OCI-M2 (cell line): ENCODE measurements around the gene ANKRD13D.

Experiments used
- DNase-seq: peaks from one replicate; lab custom pipeline; 2025; ENCODE audit not compliant: unreplicated experiment; lab: John Stamatoyannopoulos, UW

The ANKRD13D gene

GRCh38 chr11:67302571-67303131 is 13.5 kb downstream of the ANKRD13D start:
- no peak for DNase-seq

DNA sequence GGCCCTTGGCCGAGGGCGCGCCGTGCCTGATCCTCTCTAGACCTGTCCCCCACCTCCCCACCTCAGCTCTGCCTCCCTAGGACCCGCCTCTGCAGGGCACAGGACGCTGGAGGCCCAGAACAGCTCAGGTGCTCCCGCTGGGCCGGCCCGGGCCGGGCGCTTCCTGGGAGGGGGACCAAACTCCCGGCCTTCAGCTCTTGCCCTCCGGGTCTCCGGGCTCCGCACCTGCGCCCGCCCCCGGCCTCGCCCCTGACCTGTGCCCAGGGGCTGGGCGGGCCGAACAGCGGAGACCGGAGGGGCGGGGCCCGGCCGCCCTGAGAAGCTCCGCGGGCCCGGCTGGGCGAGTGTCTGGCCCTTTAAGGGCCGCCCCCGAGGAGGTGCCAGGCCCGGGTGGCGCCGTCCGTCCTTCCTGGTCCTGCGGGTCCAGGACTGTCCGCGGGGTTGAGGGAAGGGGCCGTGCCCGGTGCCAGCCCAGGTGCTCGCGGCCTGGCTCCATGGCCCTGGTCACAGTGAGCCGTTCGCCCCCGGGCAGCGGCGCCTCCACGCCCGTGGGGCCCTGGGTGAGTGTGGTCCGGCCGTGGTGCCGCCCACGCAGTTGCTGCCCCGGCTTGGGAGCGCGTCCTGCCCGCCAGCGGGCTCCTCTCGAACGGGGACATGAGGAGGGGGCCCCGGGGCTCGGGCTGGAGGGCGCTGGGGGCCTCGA is 14.2 kb downstream of the ANKRD13D start, which contains the start of gene SSH3:
TSS of gene SSH3 (plus strand) at position 399 of the 703 bp plus-strand sequence. CDS start at position 495, 96 bp downstream.
- DNase-seq, result no peak

DNA sequence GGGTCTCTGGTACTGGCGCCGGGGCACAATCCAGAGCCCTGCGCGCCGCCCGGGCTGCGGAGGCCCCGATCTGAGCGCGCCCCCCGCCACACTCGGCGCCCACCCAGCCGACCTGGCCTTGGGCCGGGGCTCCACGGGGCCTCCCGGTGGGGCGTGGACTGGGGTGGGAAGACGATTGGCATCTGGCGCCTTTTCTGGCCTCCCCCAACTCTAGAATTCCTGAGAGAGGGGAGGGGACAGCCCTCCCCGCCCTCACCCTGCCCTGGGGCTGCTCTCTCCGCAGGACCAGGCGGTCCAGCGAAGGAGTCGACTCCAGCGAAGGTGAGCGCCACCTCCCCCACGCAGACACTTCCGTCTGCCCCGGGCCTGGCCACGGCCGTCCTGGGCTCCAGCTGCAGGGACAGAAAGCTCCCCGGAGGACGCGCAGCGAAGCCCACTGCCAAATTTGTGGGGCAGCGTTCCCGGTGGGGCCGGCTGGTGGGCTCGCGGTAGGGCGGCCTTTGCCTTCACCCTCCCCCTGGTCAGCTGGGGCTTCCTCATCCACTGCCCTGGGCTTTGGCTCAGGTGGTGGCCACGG is 14.8 kb downstream of the ANKRD13D start:
- DNase-seq, result no peak

GRCh38 chr11:67304511-67305113 is 15.5 kb downstream of the ANKRD13D start:
- no peak for DNase-seq

GRCh38 chr11:67306769-67307544 is 17.9 kb downstream of the ANKRD13D start:
- no peak for DNase-seq

GRCh38 chr11:67307545-67308001 is 18.5 kb downstream of the ANKRD13D start:
- no peak for DNase-seq

- DNase-seq, result no peak
These were observed 19.1 kb downstream of the ANKRD13D start for GRCh38 chr11:67308031-67308866.

DNA sequence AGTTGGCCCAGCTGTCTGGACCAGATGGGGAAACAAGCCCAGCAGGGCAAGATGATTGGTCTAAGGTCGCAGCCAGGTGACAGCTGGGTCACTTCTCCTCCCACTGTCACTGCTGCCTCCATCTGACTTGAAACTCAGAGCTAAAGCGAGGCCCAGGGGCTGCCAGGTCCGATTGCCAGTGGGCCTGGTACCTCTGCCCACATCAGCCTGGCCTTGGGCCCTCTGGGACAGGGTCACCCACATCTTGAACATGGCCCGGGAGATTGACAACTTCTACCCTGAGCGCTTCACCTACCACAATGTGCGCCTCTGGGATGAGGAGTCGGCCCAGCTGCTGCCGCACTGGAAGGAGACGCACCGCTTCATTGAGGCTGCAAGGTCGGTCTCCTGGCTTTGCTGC is 20.1 kb downstream of the ANKRD13D start:
- DNase-seq, result no peak

- no peak for DNase-seq
These were observed 20.6 kb downstream of the ANKRD13D start for GRCh38 chr11:67309661-67310061.

DNA sequence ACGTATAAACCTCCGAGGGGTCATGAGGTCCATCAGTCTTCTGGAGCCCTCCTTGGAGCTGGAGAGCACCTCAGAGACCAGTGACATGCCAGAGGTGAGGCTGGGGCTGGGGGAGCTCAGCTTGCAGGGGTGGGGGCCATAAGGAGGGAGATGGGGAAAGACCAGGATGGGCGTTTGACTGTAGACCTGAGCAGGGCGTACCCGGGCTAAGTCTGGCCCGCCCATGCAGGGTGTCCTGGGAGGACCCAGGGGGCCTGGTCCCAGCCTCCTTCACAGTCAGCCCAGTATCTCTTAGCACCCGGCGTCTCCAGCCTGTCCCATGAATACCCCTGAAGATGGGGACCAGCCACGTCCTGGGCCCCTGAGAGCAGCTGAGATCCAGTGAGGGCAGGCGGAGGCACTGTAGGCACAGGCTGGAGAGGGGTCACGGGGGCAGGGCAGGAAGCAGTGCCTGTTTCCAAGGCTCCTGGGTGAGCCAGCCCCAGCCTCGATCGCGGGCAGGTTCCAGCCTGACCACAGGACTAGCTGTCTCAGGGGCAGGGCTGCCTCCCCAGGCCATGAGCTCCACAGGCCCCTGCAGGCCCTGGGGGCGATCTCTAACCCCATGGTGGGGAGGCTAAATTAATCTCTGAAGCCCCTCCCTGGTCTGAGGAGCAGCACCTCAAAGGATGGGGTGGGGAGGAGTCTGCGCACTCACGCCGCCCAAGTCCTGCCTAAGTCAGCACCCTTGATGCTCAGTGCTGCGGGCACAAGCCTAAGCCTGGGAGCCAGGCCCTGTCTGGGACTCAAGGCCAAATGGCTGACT is 21.3 kb downstream of the ANKRD13D start:
- DNase-seq, result no peak

DNA sequence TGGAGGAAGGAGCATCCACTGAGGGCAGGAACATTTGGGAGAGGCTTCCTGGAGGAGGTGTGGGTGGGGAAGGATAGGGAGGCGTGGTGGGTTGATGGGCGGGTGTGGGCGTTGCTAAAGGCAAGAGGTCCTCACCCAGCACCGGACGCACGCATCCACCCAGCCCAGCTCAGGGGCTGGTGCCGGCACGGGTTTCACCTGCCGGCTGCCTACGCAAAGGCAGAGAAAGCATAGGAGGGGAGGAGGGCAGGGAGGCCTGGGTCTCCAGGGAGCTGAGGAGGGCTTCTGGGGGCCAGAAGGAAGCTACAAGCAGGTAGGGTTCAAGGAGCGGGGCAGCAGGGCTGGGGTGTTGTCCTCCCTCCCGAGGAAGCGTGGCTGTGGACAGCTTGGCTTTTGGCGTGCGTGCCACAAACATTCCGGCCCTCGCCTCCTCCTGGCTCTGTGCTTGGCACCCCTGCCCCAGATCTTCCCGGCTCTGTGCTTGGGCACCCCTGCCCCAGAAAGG is 22.0 kb downstream of the ANKRD13D start:
- no peak for DNase-seq

DNA sequence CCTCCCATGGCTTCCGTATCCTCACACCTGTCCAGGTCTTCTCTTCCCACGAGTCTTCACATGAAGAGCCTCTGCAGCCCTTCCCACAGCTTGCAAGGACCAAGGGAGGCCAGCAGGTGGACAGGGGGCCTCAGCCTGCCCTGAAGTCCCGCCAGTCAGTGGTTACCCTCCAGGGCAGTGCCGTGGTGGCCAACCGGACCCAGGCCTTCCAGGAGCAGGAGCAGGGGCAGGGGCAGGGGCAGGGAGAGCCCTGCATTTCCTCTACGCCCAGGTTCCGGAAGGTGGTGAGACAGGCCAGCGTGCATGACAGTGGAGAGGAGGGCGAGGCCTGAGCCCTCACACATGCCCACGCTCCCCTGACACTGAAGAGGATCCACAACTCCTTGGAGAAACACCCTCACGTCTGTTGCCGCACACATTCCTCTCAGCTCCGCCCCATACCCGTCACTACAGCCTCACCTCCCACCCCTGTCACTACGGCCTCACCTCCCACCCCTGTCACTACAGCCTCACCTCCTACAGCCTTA is 22.5 kb downstream of the ANKRD13D start:
- DNase-seq, result no peak

GRCh38 chr11:67312187-67313021 is 23.3 kb downstream of the ANKRD13D start:
- DNase-seq, result no peak

DNA sequence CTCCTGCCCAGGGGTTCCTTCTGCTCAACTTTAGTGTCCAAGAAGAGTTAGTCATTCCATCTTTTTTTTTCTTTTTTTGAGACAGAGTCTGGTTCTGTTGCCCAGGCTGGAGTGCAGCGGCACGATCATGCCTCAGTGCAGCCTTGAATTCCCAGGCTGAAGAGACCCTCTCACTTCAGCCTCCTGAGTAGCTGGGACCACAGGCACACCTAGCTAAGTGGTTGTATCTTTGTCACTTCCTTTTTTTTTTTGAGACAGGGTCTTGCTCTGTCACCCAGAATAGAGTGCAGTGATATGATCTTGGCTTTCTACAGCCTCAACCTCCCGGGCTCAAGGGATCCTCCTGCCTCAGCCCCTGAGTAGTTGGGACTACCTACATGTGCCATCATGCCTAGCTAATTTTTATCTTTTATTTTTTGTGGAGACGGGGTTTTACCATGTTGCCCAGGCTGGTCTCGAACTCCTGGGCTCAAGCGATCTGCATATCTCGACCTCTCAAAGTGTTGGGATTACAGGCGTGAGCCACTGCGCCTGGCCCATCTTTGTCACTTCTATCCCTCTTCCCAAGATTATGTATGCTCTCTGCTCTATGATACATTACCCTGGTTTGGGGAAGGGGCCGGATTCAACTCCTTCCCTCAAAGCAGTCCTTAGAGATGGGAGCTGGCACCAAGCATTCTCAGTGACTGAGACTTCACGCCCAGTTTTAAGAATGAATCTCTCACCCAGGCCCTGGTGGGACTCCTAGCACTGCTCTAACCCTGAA is 24.2 kb downstream of the ANKRD13D start:
- DNase-seq, result no peak

GRCh38 chr11:67314218-67314617 is 25.1 kb downstream of the ANKRD13D start:
- no peak for DNase-seq

GRCh38 chr11:67315325-67315909 is 26.3 kb downstream of the ANKRD13D start:
- DNase-seq, result no peak

GRCh38 chr11:67316882-67317204 is 27.7 kb downstream of the ANKRD13D start:
- DNase-seq, result no peak
